GM21786 (cell line): ENCODE data around the gene TMEM91.
"Not testable (repeated sequence)": the region's sequence is repeated elsewhere in the genome, so short reads cannot be mapped to it uniquely, and the experiment has no call there.

ENCODE experiments used
- ATAC-seq: cut with Tn5 transposase; IDR thresholded peaks from one replicate; pipeline ENCODE4 v1.9.1; 2021; ENCODE audit not compliant: unreplicated experiment

The TMEM91 gene

DNA sequence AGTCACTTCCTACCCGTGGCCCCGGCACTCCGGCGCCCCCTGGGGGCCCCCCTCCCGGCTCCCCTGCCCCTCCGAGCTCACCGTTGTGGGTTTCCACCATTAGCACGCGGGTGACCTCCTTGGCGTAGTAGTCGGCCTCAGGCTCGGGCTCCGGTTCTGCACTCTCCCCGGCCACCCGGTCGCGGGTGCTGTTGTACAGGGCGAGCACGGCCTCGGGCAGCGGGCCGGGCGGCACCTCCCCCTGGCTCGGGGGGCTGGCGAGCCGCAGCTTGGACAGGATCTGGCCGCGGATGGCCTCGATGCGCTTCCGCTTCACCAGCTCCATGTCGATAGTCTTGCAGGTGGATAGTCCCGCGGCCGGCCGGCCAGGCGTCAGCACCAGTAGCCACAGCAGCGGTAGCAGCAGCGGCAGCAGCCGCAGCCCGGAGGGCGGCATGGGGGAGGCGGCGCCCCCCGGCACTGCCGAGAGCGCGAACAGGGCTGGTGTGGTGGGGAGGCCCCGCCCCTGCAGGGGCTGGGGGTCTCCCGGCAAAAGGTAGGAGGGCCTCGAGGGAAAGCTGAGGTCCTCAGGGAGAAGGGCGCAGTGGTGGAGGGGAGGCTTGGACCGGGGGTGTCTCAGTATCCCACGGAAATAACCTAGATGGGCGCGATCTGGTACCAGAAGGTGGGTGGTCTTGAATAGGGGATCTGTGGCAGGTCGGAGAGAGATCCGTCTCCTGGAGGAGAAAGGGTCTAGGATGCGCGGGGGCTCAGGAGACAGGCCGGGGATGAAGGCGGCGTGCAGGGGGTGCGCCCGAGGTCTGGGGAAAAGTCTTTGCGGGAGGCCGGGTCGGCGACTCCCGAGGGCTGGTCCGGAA is 23.5 kb upstream of the TMEM91 start:
- ATAC-seq: no peak

DNA sequence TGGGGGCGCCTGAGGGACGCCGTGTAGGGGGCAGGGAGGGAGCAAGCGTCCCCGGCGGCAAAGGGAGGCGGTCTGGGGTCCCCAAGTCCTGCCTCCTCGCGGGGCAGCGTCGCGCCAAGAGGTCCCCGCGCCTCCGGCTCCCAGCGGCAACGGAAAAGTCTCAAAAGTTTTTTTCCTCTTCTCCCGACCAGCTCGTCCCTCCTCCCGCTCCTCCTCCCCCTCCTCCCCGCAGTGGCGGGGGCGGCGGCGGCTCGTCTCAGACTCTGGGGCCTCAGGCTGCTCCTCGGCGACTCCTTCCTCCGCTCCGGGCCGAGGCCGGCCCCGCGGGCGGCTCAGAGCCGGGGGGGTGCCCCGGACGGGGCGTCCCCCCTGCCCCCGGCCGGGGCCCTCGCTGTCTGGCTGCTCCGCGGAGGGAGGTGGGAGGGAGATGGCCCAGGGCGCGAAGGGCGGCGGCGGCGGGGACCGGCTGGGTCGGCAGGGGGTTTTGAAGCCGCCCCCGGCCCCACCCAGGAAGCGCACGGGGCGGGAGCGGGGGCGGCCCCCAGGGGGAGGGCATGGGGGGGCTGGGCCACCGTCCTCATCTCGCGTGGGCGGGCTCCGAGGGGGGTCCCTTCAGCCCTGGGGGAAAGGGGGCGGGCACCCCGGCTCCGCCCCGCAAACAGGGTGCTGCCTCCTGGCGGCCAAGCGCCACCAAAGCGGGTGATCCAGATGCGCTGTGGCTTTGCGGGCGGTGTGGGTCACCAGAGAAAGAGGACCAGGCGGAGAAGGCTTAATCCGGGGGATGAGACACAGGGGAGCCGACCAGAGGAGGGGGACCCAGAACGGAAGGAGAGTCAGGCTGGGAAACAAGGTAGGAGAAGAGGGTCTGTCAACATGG is 22.6 kb upstream of the TMEM91 start, which contains the start of gene TGFB1:
TSS of gene TGFB1 (minus strand) at position 457 of the 877 bp plus-strand sequence. CDS start 878 bp downstream, outside the sequence.
- ATAC-seq: no peak

DNA sequence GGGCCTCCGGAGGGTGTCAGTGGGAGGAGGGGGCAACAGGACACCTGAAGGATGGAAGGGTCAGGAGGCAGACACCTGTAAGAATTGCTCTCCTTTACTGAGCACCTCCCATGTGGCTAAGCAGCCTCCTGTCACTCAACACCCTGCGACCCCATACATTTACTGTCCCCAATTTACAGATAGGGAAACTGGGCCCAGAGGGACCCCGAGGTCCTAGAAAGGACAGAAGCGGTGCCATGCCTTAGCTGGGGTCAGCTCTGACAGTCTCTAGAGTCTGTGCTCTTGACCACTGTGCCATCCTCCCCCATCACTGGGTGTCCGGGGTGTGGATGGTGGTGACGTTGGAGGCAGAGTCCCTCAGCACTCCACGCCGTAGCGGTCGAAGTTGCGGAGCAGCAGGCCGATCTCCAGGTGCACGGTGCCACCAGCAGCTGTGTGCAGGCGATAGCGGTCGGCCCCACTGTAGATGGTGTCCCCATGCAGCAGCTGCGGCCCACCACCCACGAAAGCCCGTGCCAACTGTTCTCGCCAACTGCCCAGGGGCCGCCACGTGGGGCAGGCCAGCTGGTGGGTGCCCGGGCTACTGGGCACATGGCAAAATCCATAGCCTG is 21.9 kb upstream of the TMEM91 start:
- ATAC-seq: no peak

DNA sequence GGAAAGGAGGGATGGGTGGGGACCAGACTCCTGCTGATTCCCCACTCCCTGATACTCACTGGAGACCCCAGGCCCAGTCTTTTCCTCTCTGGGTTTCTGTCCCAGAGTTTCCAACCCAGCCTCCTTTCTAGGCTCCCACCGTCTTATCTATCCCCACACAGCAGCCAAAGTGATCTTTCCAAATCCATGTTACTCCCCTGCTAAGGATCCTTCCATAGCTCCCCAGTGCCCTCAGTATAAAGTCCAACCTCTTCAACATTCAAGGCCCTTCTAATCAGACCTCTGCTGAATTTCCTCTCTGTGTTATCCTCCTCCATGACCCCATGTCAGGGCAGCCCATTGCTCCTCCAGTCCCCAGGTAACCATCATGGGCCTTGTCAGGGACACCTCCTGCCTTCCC is 21.3 kb upstream of the TMEM91 start:
- no peak for ATAC-seq

DNA sequence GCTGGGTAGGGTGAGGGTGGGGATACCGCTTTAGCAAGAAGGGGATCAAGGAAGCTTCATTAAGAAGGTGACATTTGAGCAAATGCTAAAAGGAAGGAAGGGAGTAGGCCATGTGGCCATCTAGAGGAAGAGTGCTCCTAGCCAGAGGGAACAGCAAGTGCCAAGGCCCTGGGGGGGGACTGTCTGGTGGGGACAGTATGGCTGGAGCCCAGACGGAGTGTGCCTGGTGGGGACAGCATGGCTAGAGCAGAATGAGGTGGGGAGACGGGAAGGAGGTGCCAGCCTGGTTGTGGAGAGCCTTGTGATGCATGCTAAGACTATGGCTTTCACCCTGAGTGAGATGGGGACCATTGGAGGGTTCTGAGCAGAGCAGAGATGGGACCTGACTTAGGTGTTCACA is 20.5 kb upstream of the TMEM91 start:
- ATAC-seq: no peak

DNA sequence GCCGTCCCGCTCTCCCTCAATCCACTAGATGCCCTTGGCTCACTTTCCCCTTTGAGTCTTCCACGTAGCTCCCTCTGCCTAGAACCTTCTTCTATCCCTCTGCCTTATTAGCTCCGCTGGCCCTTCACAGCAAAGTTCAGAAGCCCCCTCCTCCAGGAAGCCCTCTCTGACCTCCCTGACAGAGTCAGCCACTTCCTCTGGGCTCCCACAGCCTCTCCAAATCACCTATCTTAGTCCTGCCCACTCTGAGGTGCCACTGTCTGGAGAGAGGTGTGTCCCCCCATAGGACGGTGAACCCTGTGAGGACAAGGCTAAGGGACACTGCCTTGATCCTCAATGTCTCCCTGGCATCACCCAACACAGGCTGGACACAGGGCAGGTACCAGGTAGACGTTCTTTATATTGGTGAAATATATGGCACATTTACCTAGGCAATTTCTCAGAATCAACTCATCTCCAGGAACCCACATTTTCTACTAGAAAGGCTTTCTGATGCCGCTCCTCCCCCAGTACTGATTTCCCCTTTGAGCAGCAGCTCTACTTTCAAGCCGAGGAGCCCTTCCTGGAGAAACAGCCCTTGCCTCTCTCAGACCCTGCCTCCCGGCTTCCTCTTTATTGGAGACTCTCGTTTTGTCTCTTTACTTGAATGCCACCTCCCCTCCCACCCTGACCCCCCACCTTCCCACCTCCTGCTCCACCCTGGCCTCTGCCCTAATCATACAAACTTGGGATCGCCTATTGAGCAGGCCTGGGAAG is 19.2 kb upstream of the TMEM91 start:
- no peak for ATAC-seq

DNA sequence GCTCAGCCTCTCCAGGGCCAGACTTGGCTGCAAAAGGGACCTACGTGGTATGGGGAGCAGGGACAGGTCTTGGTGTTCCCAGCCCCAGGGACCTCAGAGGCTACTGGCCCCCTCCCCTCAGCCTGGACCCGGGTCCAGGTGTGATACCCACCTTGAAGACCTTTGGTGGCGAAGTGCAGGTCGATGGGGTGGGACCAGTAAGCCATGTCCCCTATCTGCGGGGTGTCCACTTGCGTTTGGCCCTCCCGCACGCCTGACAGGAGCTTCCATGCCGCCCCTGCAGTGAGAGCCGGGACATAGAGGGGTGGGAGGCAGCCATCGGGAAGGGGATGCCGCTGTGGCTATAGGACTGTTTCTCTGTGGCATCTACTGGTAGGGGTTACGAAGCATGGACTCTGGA is 18.6 kb upstream of the TMEM91 start:
- ATAC-seq: no peak

DNA sequence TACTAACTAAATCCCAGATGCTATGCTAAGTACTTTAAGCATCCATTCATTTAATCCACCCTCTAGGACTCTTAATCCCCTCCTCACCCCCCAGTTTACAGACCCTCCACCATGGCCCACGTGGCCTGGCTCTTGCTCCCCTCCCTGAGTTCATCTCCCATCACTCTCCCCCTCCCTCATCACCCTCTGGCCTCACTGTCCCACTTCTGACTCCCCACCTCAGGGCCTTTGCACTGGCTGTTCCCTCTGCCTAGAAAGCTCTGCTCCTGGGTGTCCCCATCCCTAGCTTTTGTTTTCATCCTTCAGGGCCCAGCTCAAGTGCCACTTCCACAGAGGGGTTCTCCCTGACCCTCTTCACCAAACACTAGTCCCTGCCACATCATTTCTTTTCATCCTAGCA is 16.6 kb upstream of the TMEM91 start:
- no peak for ATAC-seq

DNA sequence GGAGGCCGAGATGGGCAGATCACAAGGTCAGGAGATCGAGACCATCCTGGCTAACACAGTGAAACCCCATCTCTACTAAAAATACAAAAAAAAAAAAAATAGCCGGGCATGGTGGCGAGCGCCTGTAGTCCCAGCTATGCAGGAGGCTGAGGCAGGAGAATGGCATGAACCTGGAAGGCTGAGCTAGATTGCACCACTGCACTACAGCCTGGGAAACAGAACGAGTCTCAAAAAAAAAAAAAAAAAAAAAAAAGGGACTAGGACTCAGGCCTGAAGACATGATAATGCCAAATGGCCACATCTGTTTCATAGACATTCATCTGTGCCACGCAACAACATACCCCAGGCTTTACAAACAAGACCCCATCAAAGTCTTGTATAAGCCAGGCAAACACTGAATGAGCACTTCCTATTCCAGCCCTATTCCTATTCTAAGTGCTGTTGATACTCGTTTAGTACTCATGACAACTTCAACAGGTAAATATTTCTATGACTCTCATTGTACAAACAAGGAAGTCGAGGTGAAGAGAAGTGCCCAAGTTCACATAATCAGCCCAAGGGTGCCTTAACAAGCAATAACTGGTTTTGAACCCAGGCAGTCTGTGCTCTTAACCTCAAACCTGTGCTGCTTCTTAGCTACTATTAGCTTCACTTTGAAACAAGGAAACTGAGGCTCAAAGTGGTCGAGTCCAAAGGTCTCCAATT is 14.0 kb upstream of the TMEM91 start:
- no peak for ATAC-seq

DNA sequence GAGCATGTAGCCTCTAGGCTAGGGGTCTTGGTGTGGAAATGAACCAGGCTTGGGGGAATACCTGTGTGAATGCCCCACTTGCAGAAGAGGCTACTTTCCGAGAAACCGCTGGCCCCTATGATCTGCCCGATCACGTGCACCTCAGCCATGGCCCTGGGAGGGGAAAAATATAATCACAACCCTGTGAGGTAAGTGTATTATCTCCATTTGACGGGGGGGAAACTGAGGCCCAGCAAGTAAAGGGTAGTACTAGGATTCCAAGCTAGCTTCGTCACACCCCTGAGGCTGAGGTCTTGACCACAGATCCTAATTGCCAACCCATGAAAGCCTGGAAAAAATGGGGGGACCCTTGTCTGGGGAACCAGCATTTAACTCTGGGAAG is 13.0 kb upstream of the TMEM91 start:
- no peak for ATAC-seq

DNA sequence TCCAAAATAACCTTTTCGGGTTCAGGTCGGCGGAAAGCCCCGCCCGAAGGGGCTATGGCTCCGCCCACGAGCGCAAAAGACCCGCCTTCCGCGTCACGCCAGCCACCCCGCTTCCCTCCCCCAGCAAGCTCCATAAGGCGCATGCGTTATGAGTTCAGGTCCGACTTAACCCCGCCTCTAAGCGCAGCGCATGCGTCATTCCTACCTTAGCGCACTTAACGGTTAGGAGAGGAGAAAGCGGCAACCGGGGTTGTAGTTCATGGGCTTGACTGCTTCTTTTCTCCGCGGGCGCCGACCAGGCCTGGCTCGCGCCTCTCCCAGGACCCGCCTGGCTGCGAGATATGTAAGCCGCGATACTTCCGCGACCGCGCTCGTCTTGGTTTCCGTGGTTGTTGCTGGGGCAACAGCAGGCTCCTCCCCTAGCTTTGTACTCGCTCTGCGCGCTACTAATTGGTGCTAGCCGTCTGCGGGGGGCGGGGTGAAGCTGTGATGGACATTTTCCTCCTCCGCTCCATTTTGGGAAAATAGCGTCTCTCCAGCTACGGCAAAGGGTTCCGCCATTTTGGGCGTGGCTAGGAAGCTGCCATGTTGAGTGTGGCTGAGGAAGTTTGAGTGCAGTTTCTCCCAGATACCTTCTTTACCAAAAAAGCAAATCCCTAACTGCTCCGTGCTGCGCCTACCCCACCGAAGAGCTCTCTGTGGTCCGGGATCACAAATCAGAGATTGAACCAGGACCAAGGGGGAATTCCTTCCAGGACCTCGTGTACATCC is 12.4 kb upstream of the TMEM91 start, which contains the start of gene B9D2:
TSS of gene B9D2 (minus strand) at position 397 of the 771 bp plus-strand sequence. CDS start 630 bp downstream, outside the sequence.
- ATAC-seq: peak; percentile 78

DNA sequence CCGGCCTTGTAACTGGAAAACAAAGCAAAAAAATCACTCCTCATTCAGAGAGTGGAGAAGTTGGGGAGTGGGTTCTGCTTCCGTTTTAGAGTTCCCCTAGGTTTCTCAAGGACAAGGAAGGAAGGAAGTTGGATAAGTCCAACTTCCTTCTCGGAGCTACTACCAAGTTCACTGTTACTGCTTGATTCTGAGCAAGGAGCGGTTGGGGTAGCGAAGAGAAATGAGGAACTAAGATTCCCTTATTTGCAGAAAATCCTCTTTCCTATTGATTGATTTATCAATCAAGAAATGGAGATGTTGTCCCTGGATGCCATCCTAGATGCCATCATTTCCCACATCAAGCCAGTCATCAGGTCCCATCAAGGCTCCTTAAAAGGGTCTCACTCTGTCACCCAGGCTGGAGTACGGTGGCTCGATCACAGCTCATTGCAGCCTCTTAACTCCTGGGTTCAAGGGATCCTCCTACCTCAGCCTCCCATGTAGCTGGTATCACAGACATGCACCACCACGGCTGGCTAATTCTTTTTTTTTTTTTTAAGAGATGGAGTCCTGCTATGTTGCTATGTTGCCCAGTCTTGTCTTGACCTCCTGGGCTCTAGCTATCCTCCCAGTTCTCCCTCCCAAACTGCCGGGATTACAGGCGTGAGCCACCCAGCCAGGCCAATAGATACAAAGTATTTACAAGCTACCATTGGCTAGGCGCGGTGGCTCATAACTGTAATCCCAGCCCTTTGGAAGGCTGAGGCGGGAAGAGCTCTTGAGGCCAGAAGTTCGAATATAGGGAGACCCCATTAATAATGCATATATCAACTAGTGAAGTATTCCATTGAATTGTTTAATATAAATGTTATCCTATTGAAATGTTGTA is 11.6 kb upstream of the TMEM91 start:
- no peak for ATAC-seq

DNA sequence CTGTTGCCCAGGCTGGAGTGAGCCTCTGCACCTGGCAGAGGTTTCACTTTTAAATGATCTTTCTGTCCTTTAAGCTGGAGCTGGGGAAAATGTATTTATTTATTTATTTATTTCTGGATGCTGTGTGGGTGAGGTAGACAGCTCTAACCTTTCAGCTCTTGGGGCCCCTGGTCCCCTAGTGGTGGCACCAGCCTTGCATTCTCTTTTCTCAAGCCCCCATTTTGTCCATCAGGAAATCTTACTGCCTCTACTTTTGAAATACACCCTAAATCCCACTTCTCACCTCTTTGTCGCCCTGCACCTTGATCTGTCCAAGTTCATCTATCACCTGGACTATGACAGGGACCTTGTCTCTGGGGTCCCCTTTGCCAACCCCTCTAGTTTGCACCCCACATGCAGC is 10.2 kb upstream of the TMEM91 start:
- no peak for ATAC-seq

DNA sequence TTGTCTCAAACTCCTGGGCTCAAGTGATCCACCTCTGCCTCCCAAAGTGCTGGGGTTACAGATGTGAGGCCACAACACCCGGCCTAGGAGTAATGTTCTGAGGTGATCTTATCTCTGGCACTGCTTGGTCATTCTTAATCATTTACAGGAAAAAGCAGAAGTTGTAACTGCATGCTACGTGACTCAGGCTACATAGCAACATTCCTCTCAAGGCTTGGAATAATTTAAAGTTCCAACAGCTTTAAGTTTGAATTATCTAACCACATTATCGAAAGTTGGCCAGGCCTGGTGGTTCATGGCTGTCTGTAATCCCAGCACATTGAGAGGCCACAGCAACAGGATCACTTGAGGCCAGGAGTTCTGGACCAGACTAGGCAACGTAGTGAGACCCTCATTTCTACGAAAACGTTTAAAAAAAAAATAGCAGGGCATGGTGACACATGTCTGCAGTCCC is 8.5 kb upstream of the TMEM91 start:
- ATAC-seq: peak; percentile 42

DNA sequence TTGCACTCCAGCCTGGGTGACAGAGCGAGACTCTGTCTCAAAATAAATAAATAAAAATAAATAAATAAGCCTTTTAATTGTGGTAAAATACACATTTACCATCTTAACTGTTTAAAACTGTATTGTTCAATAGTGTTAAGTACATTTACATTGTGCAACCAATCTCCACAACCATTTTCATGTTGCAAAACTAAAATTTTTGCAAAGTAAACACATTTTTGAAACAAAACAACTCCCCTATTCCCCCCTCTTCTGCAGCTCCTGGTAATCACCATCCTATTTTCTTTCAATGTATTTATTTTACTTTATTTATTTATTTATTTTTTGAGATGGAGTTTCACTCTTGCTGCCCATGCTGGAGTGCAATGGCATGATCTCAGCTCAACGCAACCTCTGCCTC is 6.6 kb upstream of the TMEM91 start:
- no peak for ATAC-seq

DNA sequence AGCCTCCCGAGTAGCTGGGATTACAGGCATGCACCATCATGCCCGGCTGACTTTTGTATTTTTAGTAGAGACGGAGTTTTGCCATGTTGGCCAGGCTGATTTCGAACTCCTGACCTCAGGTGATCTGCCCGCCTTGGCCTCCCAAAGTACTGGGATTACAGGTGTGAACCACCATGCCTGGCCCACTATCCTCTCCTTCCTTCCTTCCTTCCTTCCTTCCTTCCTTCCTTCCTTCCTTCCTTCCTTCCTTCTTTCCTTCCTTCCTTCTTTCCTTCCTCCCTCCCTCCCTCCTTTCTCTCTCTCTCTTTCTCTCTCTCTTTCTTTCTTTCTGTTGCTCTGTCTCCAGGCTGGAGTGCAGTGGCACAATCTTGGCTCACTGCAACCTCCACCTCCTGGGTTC is 5.2 kb upstream of the TMEM91 start:
- ATAC-seq: not testable (repeated sequence)

DNA sequence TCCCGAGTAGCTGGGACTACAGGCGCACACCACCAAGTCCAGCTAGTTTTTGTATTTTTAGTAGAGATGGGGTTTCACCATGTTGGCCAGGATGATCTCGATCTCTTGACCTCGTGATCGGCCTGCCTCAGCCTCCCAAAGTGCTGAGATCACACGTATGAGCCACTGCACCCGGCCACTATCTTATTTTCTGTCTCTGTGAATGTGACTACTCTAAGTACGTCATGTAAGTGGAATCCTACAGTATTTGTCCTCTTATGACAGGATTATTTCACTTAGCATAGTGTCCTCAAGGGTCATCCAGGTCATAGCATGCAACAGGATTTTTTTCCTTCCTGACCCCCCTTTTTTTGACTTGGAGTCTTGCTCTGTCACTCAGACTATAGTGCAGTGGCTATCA is 4.8 kb upstream of the TMEM91 start:
- no peak for ATAC-seq

DNA sequence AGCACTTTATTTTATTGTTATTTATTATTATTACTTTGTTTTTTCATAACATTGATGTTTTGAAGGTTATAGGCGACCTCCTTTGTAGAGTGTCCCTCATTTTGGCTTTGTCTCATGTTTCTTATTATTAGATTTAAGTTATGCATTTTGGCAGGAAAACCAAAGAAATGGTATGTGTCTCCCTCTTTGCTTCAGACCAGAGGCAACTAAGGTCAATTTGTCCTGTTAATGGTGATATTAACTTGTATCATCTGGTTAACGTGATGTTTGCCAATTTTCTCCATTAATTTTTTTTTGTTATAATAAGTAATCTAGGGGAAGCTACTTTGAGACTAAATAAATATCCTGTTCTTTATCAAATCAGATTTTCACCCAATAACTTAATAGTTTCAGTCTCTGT is 3.8 kb upstream of the TMEM91 start:
- ATAC-seq: no peak
